Measurements from ENCODE around the gene NDRG2.

DNA sequence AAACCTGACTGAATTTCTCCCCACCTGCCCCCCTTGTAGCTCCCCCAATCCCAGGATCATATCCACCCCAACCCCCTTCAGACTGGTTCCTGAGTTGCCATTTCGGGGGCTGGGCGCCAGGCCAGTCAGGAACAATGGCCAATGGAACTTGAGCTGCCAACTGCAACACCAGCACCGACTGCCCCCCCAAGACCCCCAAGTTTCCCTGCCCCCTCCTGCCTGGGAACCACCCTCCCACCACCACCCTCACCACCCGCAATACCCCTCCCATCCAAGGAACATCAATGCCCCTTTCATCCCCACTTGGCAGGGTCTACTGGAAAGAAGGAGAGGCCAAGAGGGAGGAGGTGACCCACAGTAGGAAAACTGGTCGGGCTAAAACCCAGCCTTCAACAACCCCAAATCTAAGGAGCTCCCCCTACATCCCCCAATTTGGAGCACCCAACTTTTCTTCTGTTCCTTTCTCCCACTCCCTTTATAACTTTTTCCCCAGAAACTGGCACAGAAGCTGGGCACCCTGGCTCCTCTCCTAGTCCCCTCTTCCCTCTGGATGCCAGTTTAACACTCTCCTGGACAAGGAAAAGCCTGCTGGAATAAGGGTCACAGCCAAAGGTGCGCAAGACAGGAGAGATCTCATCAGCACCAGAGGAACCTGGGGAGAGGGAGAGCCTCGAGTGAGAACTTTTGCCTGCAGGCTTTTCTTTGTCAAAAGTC is 1.6 kb upstream of the NDRG2 start:
- TF ChIP-seq, protein P1, sequence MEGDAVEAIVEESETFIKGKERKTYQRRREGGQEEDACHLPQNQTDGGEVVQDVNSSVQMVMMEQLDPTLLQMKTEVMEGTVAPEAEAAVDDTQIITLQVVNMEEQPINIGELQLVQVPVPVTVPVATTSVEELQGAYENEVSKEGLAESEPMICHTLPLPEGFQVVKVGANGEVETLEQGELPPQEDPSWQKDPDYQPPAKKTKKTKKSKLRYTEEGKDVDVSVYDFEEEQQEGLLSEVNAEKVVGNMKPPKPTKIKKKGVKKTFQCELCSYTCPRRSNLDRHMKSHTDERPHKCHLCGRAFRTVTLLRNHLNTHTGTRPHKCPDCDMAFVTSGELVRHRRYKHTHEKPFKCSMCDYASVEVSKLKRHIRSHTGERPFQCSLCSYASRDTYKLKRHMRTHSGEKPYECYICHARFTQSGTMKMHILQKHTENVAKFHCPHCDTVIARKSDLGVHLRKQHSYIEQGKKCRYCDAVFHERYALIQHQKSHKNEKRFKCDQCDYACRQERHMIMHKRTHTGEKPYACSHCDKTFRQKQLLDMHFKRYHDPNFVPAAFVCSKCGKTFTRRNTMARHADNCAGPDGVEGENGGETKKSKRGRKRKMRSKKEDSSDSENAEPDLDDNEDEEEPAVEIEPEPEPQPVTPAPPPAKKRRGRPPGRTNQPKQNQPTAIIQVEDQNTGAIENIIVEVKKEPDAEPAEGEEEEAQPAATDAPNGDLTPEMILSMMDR (conservative IDR thresholded peaks at IDR 0.05; ENCODE audit: low read depth, low read length): no peak
- no peak for TF ChIP-seq EZH2 (IDR thresholded peaks at IDR 0.05; ENCODE audit: borderline replicate concordance, low read depth, low read length, poor library complexity, severe bottlenecking)
